GM06990 (cell line): ENCODE results near the gene MT1G.
"Not testable (repeated sequence)": the region's sequence is repeated elsewhere in the genome, so short reads cannot be mapped to it uniquely, and the experiment has no call there.

Experiments used
- DNase-seq: peaks from one replicate; pipeline ENCODE4 v3.0.0-alpha.2; 2011; ENCODE audit not compliant: insufficient read length; ENCODE audit errors: extremely low read depth
- H3K27me3 ChIP-seq: replicated peaks from 2 replicates; pipeline ENCODE4 v1.6.0; 2011; ENCODE audit warnings: low read length; ENCODE audit not compliant: control insufficient read depth, insufficient read depth
- H3K36me3 ChIP-seq: 2 replicates; pipeline ENCODE4 v1.5.1; 2011; ENCODE audit warnings: low read length; ENCODE audit not compliant: control insufficient read depth, insufficient read depth
- H3K4me3 ChIP-seq: replicated peaks from 2 replicates; pipeline ENCODE4 v1.5.1; 2011; ENCODE audit warnings: low read depth, mild to moderate bottlenecking, control low read depth, low read length
- TF ChIP-seq, protein P1 (sequence below): IDR thresholded peaks from 2 replicates; pipeline ENCODE4 v1.5.1; 2011; ENCODE audit warnings: low read length, control low read depth, mild to moderate bottlenecking, inconsistent platforms; ENCODE audit not compliant: insufficient read depth, poor library complexity, severe bottlenecking

Gene MT1G

GRCh38 chr16:56667581-56668571 lies at the start of gene MT1G:
Gene MT1G (minus strand): TSS chr16:56668065. CDS start chr16:56667993, 72 bp downstream.
- H3K27me3 ChIP-seq, result peaks cover 9% of the 10 kb centered on the region
- H3K4me3 ChIP-seq, result no peak within 1 kb of the TSS
- DNase-seq, result no peak

GRCh38 chr16:56717532-56717931 lies 49.7 kb upstream of the MT1G start:
- not testable (repeated sequence) for DNase-seq, H3K36me3 ChIP-seq, H3K27me3 ChIP-seq, H3K4me3 ChIP-seq

More at GRCh38 chr16:56667581-56668571, at the start of gene MT1G:
- TF ChIP-seq, protein P1, sequence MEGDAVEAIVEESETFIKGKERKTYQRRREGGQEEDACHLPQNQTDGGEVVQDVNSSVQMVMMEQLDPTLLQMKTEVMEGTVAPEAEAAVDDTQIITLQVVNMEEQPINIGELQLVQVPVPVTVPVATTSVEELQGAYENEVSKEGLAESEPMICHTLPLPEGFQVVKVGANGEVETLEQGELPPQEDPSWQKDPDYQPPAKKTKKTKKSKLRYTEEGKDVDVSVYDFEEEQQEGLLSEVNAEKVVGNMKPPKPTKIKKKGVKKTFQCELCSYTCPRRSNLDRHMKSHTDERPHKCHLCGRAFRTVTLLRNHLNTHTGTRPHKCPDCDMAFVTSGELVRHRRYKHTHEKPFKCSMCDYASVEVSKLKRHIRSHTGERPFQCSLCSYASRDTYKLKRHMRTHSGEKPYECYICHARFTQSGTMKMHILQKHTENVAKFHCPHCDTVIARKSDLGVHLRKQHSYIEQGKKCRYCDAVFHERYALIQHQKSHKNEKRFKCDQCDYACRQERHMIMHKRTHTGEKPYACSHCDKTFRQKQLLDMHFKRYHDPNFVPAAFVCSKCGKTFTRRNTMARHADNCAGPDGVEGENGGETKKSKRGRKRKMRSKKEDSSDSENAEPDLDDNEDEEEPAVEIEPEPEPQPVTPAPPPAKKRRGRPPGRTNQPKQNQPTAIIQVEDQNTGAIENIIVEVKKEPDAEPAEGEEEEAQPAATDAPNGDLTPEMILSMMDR, result no peak
- no peaks in the 10 kb centered on the region for H3K36me3 ChIP-seq

DNA sequence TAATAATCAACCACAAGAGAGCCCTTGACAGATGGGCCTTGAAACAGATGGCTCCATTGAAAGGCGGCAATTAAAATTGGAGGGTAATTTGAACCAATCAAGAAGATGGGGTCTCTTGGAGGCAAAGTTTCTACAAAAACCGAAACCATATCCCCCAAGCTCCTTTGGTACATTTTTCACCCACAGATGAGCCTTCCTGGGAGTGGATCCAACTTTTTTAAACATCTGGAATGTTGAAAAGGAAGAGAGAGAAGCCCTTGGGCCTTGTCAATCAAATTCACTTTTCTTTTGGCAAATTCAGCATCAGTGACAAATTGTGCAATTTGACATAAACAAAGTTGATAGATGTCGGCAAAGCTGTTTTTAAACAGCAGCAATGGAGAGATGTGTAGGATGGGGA lies 48.9 kb upstream of the MT1G start:
- H3K4me3 ChIP-seq, result no peak overlapping the region
- no peak for DNase-seq
- no peaks in the 10 kb centered on the region for H3K27me3 ChIP-seq
- no peaks in the 10 kb centered on the region for H3K36me3 ChIP-seq
- TF ChIP-seq, protein P1, result no peak

DNA sequence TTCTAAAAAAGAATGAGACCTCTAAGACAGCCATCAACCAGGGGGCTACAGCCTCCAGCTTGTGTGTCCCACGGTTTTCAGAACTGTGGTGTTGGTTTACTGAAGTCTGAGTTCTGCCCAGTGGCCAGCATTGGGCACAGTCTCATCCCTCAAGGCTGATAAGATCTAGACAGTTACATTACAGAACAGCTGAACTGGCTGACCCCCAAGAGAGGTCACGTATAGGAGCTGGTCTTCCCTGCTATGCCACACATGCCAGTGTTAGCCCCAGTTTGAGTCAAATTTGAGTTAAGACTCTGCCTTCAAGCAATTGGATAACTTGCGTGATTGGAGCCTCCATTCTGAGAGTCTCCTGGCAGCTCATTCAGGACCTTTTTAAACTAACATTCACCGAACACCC lies 47.3 kb upstream of the MT1G start:
- TF ChIP-seq, protein P1, result no peak
- H3K27me3 ChIP-seq, result no peaks in the 10 kb centered on the region
- DNase-seq, result no peak
- H3K36me3 ChIP-seq, result no peaks in the 10 kb centered on the region
- H3K4me3 ChIP-seq, result no peak overlapping the region

DNA sequence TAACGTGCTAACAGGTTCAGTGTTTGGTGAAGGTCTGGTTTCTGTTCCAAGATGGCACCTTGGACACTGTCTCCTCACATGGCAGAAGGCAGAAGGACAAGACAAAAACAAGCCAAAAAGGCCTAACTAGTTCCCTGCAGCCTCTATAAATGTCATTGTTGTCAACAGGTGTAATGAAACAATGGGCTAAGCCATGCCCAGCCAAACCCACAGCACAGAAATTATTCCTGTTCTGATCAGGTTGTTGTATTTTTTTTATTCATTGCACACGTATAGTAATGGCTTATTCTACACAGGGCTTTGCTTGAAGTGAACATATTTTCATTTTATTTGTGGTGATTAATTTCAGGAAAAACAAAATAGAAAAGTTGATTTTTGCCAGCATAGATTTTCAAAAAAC lies 45.9 kb upstream of the MT1G start:
- DNase-seq, result no peak
- H3K4me3 ChIP-seq, result no peak overlapping the region
- no peaks in the 10 kb centered on the region for H3K27me3 ChIP-seq
- no peaks in the 10 kb centered on the region for H3K36me3 ChIP-seq
- TF ChIP-seq, protein P1, result no peak

DNA sequence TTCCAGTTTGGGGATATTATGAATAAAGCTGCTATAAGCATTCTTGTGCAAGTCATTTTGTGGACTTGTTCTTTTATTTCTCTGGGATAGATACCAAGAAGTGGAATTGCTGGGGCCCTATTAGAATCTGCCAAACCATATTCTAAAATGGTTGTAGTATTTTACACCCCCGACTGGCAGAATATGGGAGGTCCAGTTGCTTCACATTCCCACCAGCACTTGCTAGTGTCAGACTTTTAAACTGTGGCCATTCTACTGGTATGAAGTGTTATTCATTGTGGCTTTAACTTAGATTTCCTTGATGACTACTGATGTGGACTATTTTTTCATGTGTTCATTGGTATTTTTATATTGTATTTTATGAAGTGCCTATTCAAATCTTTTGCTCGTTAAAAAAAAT lies 44.0 kb upstream of the MT1G start:
- 0 out of 2 replicates have a peak, but pooled peaks cover 2% of the 10 kb centered on the region for H3K27me3 ChIP-seq

More for the DNA sequence above, 44.0 kb upstream of the MT1G start:
- no peak overlapping the region for H3K4me3 ChIP-seq
- no peaks in the 10 kb centered on the region for H3K36me3 ChIP-seq
- DNase-seq, result no peak
- TF ChIP-seq, protein P1, result no peak
